ENCODE results near the gene LGI1.

Gene LGI1

DNA sequence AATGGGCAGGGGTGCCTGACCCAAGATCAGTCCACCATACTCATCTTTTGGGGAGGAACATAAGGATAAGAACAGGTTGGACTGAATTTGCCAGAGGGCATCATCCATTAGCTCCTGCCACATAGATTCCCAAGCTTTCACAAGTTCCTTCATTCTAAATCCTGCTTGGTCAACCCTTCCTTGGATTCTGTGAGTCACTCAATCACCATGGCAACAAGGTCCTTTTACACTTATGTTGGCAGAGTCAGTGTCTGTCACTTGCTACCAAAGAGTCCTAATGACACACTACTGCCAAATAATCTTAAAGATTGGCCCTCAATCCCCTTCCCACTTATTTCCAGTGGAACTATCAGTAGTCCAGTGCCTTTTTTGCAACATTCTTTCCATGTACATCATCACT is 5.0 kb upstream of the LGI1 start:
- TF ChIP-seq, protein P1, sequence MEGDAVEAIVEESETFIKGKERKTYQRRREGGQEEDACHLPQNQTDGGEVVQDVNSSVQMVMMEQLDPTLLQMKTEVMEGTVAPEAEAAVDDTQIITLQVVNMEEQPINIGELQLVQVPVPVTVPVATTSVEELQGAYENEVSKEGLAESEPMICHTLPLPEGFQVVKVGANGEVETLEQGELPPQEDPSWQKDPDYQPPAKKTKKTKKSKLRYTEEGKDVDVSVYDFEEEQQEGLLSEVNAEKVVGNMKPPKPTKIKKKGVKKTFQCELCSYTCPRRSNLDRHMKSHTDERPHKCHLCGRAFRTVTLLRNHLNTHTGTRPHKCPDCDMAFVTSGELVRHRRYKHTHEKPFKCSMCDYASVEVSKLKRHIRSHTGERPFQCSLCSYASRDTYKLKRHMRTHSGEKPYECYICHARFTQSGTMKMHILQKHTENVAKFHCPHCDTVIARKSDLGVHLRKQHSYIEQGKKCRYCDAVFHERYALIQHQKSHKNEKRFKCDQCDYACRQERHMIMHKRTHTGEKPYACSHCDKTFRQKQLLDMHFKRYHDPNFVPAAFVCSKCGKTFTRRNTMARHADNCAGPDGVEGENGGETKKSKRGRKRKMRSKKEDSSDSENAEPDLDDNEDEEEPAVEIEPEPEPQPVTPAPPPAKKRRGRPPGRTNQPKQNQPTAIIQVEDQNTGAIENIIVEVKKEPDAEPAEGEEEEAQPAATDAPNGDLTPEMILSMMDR (IDR thresholded peaks at IDR 0.05; ENCODE audit: insufficient read depth, low read depth, low read length, missing control alignments), result no peak
- H3K4me3 ChIP-seq (ENCODE audit: low read length), result no peak overlapping the region
- DNase-seq (ENCODE audit: low read depth), result peak; percentile 73

DNA sequence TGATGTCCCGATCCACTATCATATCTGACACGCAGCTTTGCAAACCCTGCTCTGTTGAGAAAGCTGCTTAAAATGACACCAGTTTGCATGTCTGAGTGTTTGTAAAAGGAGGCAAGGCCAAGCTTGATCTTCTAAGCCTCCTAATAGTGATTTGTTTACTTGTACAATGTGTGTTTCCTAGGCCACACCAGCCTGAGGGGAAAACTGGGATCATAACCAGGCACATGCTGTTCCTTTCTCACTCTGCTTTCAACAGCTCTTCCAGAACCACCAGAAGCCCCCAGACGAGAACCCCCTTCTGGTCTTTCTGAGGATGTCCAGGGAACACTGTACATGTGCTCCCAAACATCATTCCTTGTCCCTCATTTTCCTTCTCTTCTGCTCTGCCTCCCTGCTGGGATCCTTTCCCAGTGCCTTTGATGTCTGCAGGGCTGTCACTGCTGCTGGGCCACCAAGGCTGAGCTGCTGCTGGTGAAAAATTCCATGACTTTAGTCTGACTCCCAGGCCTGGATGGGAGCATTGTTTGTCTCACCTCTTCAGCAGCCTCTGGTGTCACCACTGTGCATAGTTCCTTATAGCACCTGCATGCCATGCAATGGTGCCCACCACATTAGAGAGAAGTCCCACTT is 4.0 kb upstream of the LGI1 start:
- no peak for DNase-seq (ENCODE audit: low read depth)
- H3K4me3 ChIP-seq (ENCODE audit: low read length), result no peak overlapping the region
- TF ChIP-seq, protein P1 (IDR thresholded peaks at IDR 0.05; ENCODE audit: insufficient read depth, low read depth, low read length, missing control alignments), result no peak

DNA sequence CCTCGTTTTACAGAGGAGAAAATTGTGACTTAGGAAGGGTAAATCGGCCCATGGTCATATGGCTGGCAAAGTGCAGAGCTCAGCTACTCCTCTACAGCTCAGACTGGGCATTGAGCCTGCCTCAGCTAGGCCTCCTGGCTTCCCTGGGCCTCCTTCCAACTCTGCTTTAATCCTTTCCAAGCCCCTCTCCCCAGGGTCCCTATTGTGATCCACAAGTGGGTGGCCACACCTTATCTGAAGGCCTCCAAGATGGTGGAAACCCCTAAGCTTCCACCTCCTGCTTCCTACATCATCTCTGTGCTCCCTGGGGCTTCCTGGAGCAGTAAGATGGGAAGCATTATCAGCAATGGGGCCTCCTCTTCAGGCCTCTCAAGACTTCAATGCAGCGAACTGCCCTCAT is 3.0 kb upstream of the LGI1 start:
- DNase-seq (ENCODE audit: low read depth), result no peak

DNA sequence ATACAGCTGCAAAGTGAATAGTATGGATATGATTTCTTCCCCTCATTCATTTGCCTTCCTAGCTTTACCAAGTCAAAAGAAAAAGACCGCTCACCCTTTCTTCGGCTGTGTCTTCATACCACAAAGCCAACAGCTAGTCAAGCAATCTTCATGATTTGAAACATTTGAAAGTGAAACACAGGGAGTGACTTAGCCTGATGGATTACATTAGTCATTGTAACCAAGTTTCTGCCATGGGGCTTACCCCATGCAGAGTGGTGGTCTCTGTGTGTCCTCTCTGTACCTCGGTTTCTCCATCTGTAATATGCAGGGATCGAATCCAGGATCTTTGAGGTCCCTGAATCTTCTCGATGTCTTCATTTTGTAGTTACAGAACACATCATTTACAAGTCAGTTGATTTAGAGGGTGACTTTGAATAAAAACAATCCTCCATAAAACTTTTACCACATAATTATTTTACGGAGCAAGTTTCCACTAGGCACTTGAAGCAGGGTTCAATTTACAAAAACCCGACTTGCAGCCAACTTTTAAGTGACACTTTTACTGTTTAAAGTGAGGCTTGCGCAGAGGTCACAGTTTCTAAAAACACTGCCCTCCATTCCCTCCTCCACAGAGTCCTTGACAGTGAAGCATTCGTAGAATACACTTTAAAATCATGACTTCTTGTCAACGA is 2.2 kb upstream of the LGI1 start:
- no peak for DNase-seq (ENCODE audit: low read depth)
- TF ChIP-seq, protein P1 (IDR thresholded peaks at IDR 0.05; ENCODE audit: insufficient read depth, low read depth, low read length, missing control alignments), result no peak
- H3K4me3 ChIP-seq (ENCODE audit: low read length), result no peak overlapping the region

More for the DNA sequence above, 3.0 kb upstream of the LGI1 start:
- no peak overlapping the region for H3K4me3 ChIP-seq (ENCODE audit: low read length)
- TF ChIP-seq, protein P1 (IDR thresholded peaks at IDR 0.05; ENCODE audit: insufficient read depth, low read depth, low read length, missing control alignments), result no peak

DNA sequence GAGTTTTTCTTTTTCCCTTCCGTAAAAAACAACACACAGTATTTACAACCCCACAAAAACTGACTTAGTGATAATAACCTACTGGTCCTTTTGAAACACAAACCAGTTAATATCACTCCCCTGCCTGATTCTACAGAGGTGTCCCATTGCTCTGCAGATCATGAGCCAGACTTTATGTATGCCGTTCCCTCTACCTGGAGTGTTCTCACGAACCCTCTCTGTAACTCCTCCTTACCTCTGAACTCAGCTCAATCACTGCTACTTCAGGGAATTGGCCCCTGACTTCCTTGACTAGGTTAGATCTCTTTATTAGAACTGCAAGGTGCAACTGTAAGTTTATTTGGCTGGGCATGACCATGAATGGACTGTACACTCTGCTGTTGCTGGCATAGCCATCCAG is 1.6 kb upstream of the LGI1 start:
- H3K4me3 ChIP-seq (ENCODE audit: low read length), result no peak overlapping the region
- DNase-seq (ENCODE audit: low read depth), result no peak
- TF ChIP-seq, protein P1 (IDR thresholded peaks at IDR 0.05; ENCODE audit: insufficient read depth, low read depth, low read length, missing control alignments), result no peak

DNA sequence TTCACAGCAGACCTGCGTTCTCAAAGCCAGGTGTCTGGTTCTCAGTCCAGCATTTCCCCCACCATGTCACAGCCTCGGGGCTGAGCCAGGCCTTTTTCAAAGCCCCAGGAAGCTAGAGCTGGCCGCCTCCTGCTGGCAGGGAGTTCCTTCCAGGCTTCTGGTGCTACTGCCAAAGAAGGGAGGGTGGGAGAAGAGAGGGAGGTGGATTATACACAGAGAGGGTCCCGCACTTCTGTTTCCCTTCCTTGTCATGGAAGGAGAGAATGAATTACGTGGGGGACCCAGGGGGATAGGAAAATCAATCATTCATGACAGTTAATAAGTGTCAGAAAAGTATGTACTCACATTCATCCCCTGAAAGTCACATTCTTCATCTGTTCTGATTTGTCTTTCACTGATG is 600 bp upstream of the LGI1 start:
- no peak overlapping the region for H3K4me3 ChIP-seq (ENCODE audit: low read length)
- TF ChIP-seq, protein P1 (IDR thresholded peaks at IDR 0.05; ENCODE audit: insufficient read depth, low read depth, low read length, missing control alignments), result no peak
- DNase-seq (ENCODE audit: low read depth), result no peak

DNA sequence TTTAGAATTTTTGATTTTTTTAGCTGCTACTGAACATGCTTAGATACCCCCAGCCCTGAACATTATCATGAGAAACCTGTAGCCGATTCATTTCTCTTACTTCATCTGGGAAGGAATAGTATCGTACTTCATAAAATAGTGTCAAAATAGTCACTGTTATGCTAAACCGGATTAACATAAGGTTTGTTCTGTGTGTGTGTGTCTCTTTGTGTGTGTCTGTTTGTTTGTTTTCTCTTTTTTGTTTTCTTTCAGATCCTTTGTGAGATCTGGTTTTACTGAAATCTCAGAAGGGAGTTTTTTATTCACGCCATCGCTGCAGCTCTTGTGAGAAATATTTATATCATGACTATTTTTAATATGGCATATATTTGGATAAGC is 761 bp downstream of the LGI1 start:
- TF ChIP-seq, protein P1 (IDR thresholded peaks at IDR 0.05; ENCODE audit: insufficient read depth, low read depth, low read length, missing control alignments), result no peak
- no peak overlapping the region for H3K4me3 ChIP-seq (ENCODE audit: low read length)
- DNase-seq (ENCODE audit: low read depth), result no peak
